NCI-H2029 (cell line): Measurements from ENCODE around the gene PPP3R1.

ENCODE experiments used
- DNase-seq: peaks from one replicate; lab custom pipeline; 2025; lab: John Stamatoyannopoulos, UW

Gene PPP3R1

GRCh38 chr2:68252400-68253218 is at the start of gene PPP3R1:
Gene PPP3R1, minus strand, starts transcription at chr2:68252532. Its CDS starts 405 bp downstream, at chr2:68252127.
- peak; percentile 92 for DNase-seq

DNA sequence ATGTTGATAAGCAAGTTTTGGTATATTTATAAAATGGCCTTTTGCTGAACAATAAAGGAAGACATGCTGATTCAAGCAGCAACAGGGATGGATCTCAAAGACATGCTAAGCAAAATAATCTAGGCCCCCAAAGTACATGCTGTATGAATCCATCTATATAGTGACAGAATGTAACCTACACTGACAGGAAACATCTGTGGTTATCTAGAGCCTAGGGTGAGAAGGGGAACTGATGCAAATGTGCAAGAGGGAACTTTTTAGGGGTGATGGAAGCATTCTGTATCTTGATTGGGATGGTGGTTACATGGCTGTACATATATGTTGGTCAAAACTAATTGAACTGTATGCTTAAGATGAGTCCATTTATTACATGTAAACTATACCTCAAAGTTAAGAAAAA is 43.2 kb upstream of the PPP3R1 start:
- DNase-seq = no peak

- no peak for DNase-seq
Observed at GRCh38 chr2:68294913-68295312, 42.6 kb upstream of the PPP3R1 start.

DNA sequence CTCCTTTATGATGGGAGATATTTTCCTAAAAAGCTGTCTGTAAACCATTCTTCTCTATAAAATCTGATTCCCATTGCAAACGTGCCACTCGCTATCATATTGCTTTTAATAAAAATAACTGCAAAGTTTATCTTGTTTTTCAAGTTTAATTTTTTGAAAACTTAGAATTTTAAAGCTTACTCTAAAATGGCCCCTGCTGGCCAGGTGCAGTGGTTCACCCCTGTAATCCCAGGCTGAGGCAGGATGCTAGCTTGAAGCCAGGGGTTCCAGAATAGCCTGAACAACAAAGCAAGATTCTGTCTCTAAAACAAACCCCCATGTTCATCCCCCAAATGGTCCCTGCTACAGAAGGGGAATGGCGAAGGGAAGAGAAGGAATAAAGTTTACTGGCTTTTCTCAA is 41.9 kb upstream of the PPP3R1 start:
- no peak for DNase-seq

- DNase-seq = no peak
Observed at GRCh38 chr2:68293755-68294154, 41.4 kb upstream of the PPP3R1 start.

GRCh38 chr2:68293024-68293423 is 40.7 kb upstream of the PPP3R1 start:
- DNase-seq = no peak

GRCh38 chr2:68292108-68292710 is 39.9 kb upstream of the PPP3R1 start:
- DNase-seq = peak; percentile 13

DNA sequence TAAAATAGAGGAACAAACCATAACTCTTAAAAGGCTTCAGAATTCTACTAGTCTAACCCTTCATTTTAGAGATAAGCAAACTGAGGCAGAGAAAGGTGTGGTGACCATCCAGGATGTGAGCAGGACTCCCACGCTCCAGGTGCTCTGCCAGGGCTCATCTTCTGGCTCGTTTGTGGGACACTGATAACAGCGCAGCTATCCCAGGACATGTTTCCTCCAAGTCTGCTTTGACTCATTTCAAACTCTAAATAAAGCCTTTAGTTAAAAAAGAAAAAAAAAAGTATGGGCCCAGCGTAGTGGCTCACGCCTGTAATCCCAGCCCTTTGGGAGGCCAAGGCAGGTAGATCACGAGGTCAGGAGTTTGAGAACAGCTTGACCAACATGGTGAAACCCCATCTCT is 39.0 kb upstream of the PPP3R1 start:
- DNase-seq = no peak

GRCh38 chr2:68290901-68291300 is 38.6 kb upstream of the PPP3R1 start:
- no peak for DNase-seq

GRCh38 chr2:68287580-68288441 is 35.5 kb upstream of the PPP3R1 start:
- DNase-seq = no peak

DNA sequence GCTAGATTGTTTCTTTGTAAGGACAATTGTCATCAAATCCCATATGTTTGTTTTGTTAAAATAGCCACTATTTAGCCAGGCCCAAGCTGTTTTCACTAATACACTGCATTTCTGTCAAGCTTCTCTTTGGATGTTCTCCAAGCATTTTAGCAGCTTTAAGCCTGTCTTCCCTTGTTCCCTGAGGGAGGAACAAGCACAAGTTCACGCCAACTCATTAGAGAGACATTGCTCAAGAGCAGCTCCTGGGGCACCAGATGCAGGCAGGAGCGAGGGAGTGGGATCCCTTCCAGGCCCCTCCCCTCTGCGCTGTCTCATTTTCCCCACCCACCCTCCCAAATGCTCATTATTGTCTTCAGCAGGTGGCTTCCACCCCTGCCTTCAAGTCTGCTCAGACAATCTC is 32.6 kb upstream of the PPP3R1 start:
- no peak for DNase-seq

DNA sequence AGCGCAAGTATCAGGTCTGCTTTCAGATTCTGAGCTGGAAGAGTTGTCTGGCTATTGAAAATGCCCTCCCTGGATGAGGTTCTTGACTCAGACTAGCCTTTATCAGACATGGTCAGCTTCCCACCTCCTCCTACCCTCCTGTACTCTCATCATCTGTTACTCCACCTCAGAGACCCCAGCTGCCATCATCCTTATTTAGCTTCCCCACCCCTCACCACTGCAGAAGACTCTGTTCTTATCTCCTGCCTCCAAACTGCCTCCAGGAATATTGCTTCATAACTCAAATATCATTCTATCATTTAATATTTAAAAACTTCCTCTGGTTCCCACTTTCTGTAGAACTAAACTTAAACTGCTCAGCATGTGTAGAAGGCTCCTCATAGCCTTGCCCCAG is 31.1 kb upstream of the PPP3R1 start:
- no peak for DNase-seq

- peak; percentile 2 for DNase-seq
Observed at GRCh38 chr2:68282811-68283418, 30.6 kb upstream of the PPP3R1 start.

- DNase-seq = no peak
Observed at GRCh38 chr2:68280796-68281195, 28.5 kb upstream of the PPP3R1 start.

DNA sequence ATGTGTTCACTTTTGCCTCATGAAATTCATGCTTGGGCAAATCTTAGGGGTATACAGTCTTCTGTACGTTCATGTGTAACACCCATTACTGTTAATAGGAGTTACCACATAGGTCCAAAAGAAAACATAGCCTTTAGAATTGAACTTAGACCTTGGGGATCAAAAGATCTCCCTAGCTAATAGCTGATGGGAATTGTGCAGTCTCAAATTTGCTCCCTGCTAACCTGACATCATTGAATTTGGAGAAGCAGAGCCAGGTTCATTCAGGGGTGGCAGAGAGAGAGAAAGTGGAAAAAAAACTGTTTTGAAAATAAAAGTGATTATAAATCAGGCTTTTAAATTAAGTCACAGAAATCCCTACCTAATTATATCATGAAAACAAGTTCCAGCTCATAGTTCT is 28.0 kb upstream of the PPP3R1 start:
- no peak for DNase-seq

DNA sequence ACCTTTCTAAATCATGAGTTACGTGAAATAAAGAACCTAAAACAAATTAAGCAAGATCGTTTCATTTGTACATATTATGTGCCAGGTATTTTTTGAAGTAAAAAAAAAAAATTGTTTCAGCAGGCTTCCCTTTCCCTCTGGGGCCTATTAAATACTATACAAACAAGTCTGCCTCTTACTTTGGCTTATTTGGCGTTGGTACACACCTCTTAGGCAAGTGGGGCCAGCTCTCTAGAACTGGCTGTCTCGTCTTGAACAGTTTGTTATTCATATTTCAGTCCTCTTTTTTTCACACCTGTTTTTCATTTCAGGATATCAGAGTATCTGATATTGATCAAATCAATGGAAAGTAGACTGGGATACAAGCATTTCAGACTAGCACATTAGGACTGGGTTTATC is 27.4 kb upstream of the PPP3R1 start:
- DNase-seq = peak; percentile 41

- no peak for DNase-seq
Observed at GRCh38 chr2:68278169-68278568, 25.8 kb upstream of the PPP3R1 start.

GRCh38 chr2:68274022-68274421 is 21.7 kb upstream of the PPP3R1 start:
- DNase-seq = no peak

GRCh38 chr2:68272246-68272994 is 20.1 kb upstream of the PPP3R1 start:
- DNase-seq = no peak

- DNase-seq = no peak
Observed at GRCh38 chr2:68266655-68267054, 14.3 kb upstream of the PPP3R1 start.

- DNase-seq = no peak
Observed at GRCh38 chr2:68263632-68264031, 11.3 kb upstream of the PPP3R1 start.

DNA sequence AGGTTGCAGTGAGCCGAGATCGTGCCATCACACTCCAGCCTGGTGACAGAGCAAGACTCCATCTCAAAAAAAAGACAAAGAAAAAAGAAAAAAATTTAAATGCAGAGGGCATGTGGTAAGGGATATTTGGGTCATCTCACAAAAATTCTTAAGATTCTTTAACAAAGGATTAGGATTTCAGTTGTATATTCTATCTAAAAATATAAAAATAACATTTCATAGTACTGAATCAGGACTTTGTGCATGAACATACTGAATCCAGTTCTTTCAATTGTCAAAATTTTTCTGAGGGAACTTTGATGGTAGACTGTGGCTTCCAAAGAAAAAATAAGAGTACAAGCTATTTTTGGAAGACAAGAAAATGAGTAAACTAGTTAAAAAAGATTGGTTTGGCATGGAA is 6.5 kb upstream of the PPP3R1 start:
- DNase-seq = no peak
